GM19099 (cell line): ENCODE measurements around the gene MAZ.

Experiments used
- POLR2A ChIP-seq: IDR thresholded peaks from 3 replicates; pipeline ENCODE4 v1.6.1; 2011; ENCODE audit warnings: low read depth; ENCODE audit not compliant: insufficient read length; ENCODE audit errors: extremely low read depth

MAZ gene

GRCh38 chr16:29779474-29779873 lies 26.9 kb upstream of the MAZ start:
- TF ChIP-seq POLR2A = no peak

- no peak for TF ChIP-seq POLR2A
These were observed 22.2 kb upstream of the MAZ start for GRCh38 chr16:29784157-29784556.

- no peak for TF ChIP-seq POLR2A
These were observed 21.3 kb upstream of the MAZ start for GRCh38 chr16:29784901-29785500.

GRCh38 chr16:29789775-29790182 lies 16.6 kb upstream of the MAZ start:
- no peak for TF ChIP-seq POLR2A

- peak; percentile 83 for TF ChIP-seq POLR2A
These were observed 16.0 kb upstream of the MAZ start, which contains the start of gene KIF22 for GRCh38 chr16:29790183-29790948. TSS of gene KIF22 (plus strand) at chr16:29790751. CDS start at chr16:29790760, 9 bp downstream.

- TF ChIP-seq POLR2A = no peak
These were observed 15.1 kb upstream of the MAZ start for GRCh38 chr16:29790949-29791844.

- no peak for TF ChIP-seq POLR2A
These were observed 14.2 kb upstream of the MAZ start for GRCh38 chr16:29791845-29792807.

GRCh38 chr16:29794231-29794710 lies 12.1 kb upstream of the MAZ start:
- no peak for TF ChIP-seq POLR2A

GRCh38 chr16:29802416-29802935 lies 3.9 kb upstream of the MAZ start:
- no peak for TF ChIP-seq POLR2A

GRCh38 chr16:29804020-29804419 lies 2.3 kb upstream of the MAZ start:
- no peak for TF ChIP-seq POLR2A

- TF ChIP-seq POLR2A = no peak
These were observed 1.7 kb upstream of the MAZ start for GRCh38 chr16:29804455-29805231.

GRCh38 chr16:29805232-29806098 lies 864 bp upstream of the MAZ start:
- peak; percentile 84 for TF ChIP-seq POLR2A
